RWPE1 (cell line): ENCODE measurements around the gene TSC22D2.
"Not testable (repeated sequence)": the region's sequence is repeated elsewhere in the genome, so short reads cannot be mapped to it uniquely, and the experiment has no call there.

ENCODE experiments used
- CTCF ChIA-PET: fragments of 350-600 bp; sonication (Branson Sonifier 250); formaldehyde crosslinking; extraction: SDS; loops from one replicate; lab custom pipeline; 2021; lab: Yijun Ruan, JAX
- POLR2A ChIA-PET: fragments of 400-600 bp; formaldehyde crosslinking; extraction: SDS; loops from one replicate; lab custom pipeline; 2020; ENCODE audit warnings: antibody characterized with exemption; ENCODE audit not compliant: low non-redundant PET; lab: Yijun Ruan, JAX
- DNase-seq: peaks from one replicate; pipeline ENCODE4 v3.0.0; 2012; ENCODE audit warnings: low spot score
- H3K27ac ChIP-seq: fragments of 450-650 bp; 2 replicates; pipeline ENCODE4 v1.5.1; 2017
- CTCF ChIP-seq: fragments of 450-650 bp; conservative IDR thresholded peaks from 2 replicates; pipeline ENCODE4 v1.5.1; 2017; ENCODE audit warnings: low read depth, mild to moderate bottlenecking

Gene TSC22D2

GRCh38 chr3:150472421-150472820, 64.3 kb downstream of the TSC22D2 start:
- DNase-seq, result no peak
- CTCF ChIA-PET, result no interaction called here
- H3K27ac ChIP-seq, result no peak overlapping the region
- POLR2A ChIA-PET, result no interaction called here
- no peak for TF ChIP-seq CTCF

DNA sequence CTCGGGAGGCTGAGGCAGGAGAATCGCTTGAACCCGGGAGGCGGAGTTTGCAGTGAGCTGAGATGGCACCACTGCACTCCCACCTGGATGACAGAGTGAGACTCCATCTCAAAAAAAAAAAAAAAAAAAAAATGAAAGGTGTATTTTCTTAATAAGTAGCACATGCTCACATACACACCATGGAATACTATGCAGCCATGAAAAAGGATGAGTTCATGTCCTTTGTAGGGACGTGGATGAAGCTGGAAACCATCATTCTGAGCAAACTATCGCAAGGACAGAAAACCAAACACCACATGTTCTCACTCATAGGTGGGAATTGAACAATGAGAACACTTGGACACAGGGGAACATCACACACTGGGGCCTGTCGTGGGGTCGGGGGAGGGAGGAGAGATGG, 65.1 kb downstream of the TSC22D2 start:
- POLR2A ChIA-PET, DNase-seq, H3K27ac ChIP-seq, CTCF ChIA-PET: not testable (repeated sequence)

- DNase-seq, result no peak
- ChIA-PET POLR2A (no interaction called here), CTCF (no interaction called here)
- H3K27ac ChIP-seq, result no peak overlapping the region
- no peak for TF ChIP-seq CTCF
Observed at GRCh38 chr3:150479370-150479769, 71.3 kb downstream of the TSC22D2 start.

DNA sequence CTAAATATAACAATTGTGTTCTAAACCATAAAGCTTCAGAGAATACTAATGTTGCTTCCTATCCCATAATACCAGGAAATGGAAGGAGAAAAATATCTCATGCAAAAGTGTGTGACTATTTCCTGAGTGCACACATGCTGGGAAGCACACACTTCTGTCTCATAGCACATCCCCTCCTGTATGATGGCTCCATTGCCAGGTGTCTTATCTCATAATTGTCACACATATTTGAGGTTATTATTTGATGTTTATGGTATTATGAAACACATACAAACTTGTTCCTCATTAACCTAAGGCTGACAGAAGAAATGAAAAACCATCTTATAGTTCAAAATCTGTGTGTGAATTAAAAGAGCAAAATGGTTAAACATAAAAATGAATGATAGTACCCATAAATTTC, 72.8 kb downstream of the TSC22D2 start:
- no peak for DNase-seq
- ChIA-PET CTCF (no interaction called here), POLR2A (no interaction called here)
- TF ChIP-seq CTCF, result no peak
- H3K27ac ChIP-seq, result no peak overlapping the region

DNA sequence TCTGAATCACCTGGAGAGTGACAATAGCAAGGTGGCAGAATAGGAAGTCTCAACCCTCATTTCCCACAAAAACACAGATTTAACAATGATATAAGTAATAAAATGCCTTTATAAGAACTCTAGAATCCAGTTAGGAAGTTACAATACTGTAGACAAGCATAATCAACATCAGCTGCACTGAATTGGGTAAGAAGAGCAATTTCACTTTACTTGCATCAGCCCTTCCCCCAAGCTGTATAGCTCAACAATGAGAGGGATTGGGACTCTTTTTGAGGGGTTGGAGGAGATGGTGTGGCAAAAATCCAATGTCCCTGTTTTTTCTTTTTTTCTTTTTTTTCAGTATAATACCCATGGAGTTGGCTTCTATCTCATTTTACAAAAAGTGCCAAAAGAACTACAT, 75.1 kb downstream of the TSC22D2 start:
- DNase-seq, result no peak
- ChIA-PET POLR2A (no interaction called here), CTCF (no interaction called here)
- TF ChIP-seq CTCF, result no peak
- no peak overlapping the region for H3K27ac ChIP-seq

DNA sequence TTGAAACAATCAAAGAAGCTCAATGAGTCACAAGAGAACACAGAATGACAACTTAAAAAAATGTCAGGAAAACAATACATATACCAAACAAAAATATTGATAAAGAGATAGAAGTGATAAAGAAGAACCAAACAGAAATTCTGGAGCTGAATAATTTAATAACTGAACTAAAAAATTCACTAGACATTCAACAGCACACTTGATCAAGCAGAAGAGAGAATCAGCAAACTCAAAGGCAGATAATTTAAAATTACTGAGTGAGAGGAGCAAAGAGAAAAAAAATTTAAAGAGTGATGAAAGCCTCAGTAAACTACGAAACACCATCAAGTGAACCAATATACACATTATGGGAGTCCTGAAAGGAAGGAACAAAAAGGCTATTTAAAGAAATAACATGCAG, 76.3 kb downstream of the TSC22D2 start:
- CTCF ChIA-PET, result interaction anchor here (0.6 kb wide), 1 partner anchor 1529 kb away, joined by 3 read pairs; no protein-coding TSS in a partner anchor
- POLR2A ChIA-PET, result no interaction called here
- DNase-seq, result no peak
- no peak overlapping the region for H3K27ac ChIP-seq
- no peak for TF ChIP-seq CTCF

DNA sequence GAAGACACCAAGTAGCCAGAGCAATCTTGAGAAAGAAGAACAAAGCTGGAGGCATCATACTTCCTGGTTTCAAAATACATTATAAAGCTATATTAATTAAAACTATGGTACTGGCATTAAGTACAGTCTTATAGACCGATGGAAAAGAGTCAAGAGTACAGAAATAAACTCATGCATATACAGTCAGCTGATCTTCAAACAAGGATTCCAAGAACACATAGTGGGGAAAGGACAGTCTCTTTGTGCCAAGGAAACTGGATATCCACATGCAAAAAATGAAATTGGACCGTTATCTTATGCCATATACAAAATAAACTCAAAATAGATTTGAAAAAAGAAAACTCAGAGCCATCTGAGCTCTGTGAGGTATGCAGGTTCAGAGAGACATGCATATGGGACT, 80.8 kb downstream of the TSC22D2 start:
- POLR2A ChIA-PET, result no interaction called here
- CTCF ChIA-PET, result no interaction called here
- TF ChIP-seq CTCF, result no peak
- DNase-seq, result no peak
- H3K27ac ChIP-seq, result no peak overlapping the region
